Choroid plexus epithelial cell (primary cell): Measurements from ENCODE around the gene KIF16B.

Experiments used
- DNase-seq: peaks from one replicate; pipeline ENCODE4 v3.0.0-alpha.2; 2010; ENCODE audit warnings: low read depth
- H3K4me3 ChIP-seq: 2 replicates; pipeline ENCODE4 v1.5.1; 2011; ENCODE audit warnings: low read depth, mild to moderate bottlenecking, control low read depth, low read length, moderate library complexity
- TF ChIP-seq, protein P1 (sequence below): conservative IDR thresholded peaks from 2 replicates; pipeline ENCODE4 v1.5.1; 2011; ENCODE audit warnings: low read depth, mild to moderate bottlenecking, control low read depth, inconsistent platforms, low read length, moderate library complexity

The KIF16B gene

DNA sequence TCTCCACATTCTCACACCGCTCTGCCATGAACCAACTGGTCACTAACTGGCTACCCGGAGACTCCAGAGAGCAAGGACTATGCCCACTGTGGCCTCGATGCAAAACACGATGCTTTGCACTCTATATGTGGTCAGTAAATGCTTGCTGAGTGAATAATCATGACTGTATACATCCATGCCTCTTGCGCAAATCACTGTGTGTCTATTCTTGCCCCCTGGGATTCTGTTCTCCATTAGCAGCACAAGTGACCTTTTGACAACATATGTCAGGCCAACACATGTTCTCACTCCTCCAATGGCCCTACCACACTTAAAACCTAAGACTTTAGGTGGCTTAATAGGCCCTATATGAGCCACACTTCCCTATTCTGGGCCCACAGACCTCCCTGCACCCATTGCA, 16.9 kb downstream of the KIF16B start:
- TF ChIP-seq, protein P1, sequence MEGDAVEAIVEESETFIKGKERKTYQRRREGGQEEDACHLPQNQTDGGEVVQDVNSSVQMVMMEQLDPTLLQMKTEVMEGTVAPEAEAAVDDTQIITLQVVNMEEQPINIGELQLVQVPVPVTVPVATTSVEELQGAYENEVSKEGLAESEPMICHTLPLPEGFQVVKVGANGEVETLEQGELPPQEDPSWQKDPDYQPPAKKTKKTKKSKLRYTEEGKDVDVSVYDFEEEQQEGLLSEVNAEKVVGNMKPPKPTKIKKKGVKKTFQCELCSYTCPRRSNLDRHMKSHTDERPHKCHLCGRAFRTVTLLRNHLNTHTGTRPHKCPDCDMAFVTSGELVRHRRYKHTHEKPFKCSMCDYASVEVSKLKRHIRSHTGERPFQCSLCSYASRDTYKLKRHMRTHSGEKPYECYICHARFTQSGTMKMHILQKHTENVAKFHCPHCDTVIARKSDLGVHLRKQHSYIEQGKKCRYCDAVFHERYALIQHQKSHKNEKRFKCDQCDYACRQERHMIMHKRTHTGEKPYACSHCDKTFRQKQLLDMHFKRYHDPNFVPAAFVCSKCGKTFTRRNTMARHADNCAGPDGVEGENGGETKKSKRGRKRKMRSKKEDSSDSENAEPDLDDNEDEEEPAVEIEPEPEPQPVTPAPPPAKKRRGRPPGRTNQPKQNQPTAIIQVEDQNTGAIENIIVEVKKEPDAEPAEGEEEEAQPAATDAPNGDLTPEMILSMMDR: no peak
- DNase-seq: peak; percentile 65
- no peak overlapping the region for H3K4me3 ChIP-seq

DNA sequence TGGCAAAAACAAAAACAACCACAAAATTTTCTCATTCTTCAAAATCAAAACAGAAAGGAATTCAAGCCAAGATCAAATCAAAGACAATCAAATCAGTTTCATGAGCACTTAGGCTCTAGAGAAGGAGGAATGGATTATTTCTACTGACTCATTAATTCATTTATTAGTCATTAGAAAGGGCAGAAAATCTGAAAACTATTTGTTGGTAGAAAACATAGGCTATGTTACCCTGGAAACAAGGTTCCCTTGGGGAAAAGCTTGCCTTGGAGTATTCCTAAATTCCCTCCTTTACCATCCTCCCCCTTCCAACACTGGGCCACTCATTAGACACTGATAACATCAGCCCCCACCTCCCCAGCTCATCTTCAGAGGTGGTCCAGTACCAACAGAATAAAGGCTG, 17.5 kb downstream of the KIF16B start:
- no peak for DNase-seq

DNA sequence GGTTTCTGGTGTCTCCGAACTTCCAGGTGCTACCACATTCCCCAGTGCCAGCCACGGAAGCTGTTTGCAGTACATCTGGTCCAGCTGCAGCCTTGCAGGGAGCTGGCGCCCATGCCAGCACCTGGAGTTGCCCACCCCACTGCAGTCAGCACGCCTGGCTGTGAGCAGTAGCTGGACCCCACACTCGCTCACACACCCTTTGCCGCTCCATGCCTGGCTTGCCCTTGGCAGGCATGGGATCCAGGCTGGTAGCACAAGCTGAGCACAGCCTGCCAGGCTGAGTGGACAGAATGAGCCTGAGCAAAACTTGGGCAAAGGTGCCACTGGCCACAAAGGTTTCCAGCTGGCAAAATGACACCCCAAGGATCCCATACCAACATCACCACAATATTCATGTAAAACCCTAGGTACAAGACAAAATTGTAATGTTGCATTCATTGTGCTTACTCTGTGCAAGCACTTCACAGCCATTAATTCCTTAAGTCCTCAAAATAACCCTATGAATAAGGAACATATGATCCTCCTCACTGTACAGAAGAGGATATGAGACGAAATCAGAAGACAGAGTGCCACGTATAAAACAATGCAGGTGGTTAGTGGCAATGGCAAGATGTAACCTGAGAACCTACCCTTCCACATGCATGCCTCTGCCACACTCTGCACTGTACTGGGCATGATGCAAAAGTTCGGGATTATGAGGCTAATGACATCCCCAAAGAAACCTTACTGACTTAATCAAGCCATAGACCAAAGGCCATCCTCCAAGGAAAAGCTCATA, 18.3 kb downstream of the KIF16B start:
- H3K4me3 ChIP-seq: no peak overlapping the region
- TF ChIP-seq, protein P1: no peak
- no peak for DNase-seq

More for the DNA sequence above, 17.5 kb downstream of the KIF16B start:
- TF ChIP-seq, protein P1: no peak
- no peak overlapping the region for H3K4me3 ChIP-seq

DNA sequence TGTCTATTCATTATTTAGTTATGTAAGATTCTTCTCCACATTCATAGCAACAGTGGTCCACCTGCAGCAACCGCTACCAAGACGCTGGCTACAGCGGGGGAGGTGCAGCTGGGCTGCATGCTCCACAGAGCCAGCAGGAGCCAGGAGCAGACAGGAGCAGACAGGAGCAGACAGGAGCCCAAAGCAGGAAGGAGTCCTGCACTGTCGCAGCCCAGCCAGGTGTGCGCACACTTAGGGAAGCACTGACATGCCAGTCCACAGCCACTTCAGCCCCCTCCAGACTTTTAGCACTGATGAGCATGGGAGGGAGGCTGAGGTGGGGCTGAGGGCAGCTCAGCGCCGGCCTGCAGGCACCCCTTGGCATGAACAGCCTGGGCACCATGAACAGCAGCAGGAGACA, 19.6 kb downstream of the KIF16B start:
- DNase-seq: no peak
- TF ChIP-seq, protein P1: no peak

DNA sequence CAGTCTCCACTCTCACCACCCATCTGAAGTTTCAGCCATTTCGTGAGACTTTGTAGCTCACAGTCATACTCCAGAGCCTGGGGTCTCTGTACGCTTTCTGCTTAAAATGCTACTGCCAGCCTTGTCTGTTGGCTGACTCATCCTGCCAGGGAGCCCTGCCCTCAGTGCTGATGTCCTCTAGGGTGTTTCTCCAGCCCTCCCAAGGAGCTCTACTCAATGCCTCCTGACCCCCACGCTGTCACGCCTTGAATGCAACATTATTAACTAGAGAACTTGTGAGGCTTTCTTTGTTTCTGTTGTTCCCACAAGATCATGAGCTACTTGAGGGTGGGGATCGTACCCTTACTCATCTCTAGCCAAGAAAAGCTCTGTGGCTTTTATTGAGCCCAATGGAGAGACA, 20.1 kb downstream of the KIF16B start:
- no peak for DNase-seq
- TF ChIP-seq, protein P1: no peak
- H3K4me3 ChIP-seq: no peak overlapping the region

More for the DNA sequence above, 19.6 kb downstream of the KIF16B start:
- H3K4me3 ChIP-seq: no peak overlapping the region

DNA sequence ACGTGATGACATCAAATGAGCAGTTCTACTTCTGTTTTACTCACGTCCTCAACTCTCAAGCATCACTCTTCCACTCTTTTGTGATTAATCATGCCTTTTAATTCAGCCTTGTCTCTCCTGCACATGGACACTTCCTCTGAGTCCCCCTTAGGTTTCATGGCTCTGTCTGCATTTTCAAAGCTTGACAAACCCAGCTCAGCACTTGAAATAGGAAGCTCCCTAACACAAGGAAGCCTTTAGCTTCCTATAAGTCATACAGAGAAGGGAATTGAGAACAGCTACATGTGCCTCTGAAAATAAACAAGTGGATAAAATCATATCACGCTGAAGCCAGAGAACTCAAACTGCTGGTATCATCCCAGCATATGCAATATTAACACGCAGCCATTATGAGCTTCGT, 21.2 kb downstream of the KIF16B start:
- H3K4me3 ChIP-seq: no peak overlapping the region
- TF ChIP-seq, protein P1: no peak
- DNase-seq: no peak

DNA sequence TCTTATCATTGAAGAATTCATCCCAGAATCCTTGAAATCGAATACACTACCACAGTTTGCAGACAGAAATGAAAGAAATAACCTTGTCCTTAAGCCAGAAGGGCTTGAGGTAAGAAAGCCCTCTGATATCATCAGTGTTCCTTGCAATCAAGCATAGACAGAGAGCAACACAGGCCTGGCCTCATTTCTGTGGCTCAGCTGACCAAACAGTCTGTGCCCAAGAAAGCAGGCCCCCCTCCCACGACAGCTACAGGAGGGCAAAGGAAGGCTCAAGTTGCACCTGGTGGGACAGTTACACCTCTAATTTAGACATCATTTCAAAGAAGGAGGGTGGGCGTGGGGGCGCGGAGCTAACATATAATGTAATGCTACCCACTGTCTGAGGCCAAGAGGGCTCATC, 21.6 kb downstream of the KIF16B start:
- TF ChIP-seq, protein P1: no peak
- no peak for DNase-seq
- no peak overlapping the region for H3K4me3 ChIP-seq
